Smooth muscle cell of the brain vasculature (primary cell): Measurements from ENCODE around the gene PDE7B.

Experiments
- DNase-seq: peaks from one replicate; pipeline ENCODE4 v3.0.0-alpha.2; 2012; ENCODE audit warnings: low read depth, low spot score

The PDE7B gene

GRCh38 chr6:136146130-136146529 is 294.6 kb downstream of the PDE7B start:
- no peak for DNase-seq

- no peak for DNase-seq
These were observed 295.8 kb downstream of the PDE7B start for GRCh38 chr6:136147342-136147741.

- DNase-seq, result no peak
These were observed 296.6 kb downstream of the PDE7B start for GRCh38 chr6:136148051-136148450.

- DNase-seq, result no peak
These were observed 297.0 kb downstream of the PDE7B start for GRCh38 chr6:136148523-136148922.

- DNase-seq, result no peak
These were observed 297.8 kb downstream of the PDE7B start for GRCh38 chr6:136149311-136149710.

- no peak for DNase-seq
These were observed 299.5 kb downstream of the PDE7B start for GRCh38 chr6:136150961-136151360.

- no peak for DNase-seq
These were observed 302.3 kb downstream of the PDE7B start for GRCh38 chr6:136153707-136154375.

- DNase-seq, result no peak
These were observed 303.7 kb downstream of the PDE7B start for GRCh38 chr6:136155191-136155590.

GRCh38 chr6:136157743-136158142 is 306.2 kb downstream of the PDE7B start:
- DNase-seq, result no peak

GRCh38 chr6:136158387-136158821 is 306.9 kb downstream of the PDE7B start:
- DNase-seq, result peak; percentile 13

GRCh38 chr6:136158971-136159370 is 307.5 kb downstream of the PDE7B start:
- no peak for DNase-seq

GRCh38 chr6:136160250-136160649 is 308.7 kb downstream of the PDE7B start:
- no peak for DNase-seq

GRCh38 chr6:136161950-136162349 is 310.4 kb downstream of the PDE7B start:
- DNase-seq, result no peak

GRCh38 chr6:136163260-136163659 is 311.8 kb downstream of the PDE7B start:
- no peak for DNase-seq

GRCh38 chr6:136166815-136167214 is 315.3 kb downstream of the PDE7B start:
- DNase-seq, result no peak

- no peak for DNase-seq
These were observed 318.1 kb downstream of the PDE7B start for GRCh38 chr6:136169394-136170148.

- no peak for DNase-seq
These were observed 319.7 kb downstream of the PDE7B start for GRCh38 chr6:136171231-136171630.

GRCh38 chr6:136173519-136174507 is 322.3 kb downstream of the PDE7B start:
- DNase-seq, result no peak

- DNase-seq, result no peak
These were observed 323.0 kb downstream of the PDE7B start for GRCh38 chr6:136174510-136174909.

- no peak for DNase-seq
These were observed 324.4 kb downstream of the PDE7B start for GRCh38 chr6:136175873-136176272.

- DNase-seq, result no peak
These were observed 327.2 kb downstream of the PDE7B start for GRCh38 chr6:136178749-136179148.
